ENCODE results near the gene CDH12. TPM values are rescaled to one million over a fixed set of nuclear protein-coding genes. Genes with fewer than 3 reads are reported as not detected.

CDH12 gene
- total and polyA plus RNA-seq, 10 of the 15 experiments (the other 5 are each of a cell fraction or from before 2014, with no cell fraction given): 0.03 to 0.16 TPM; not detected in 8

- ChIA-PET CTCF (interaction anchor here (1.2 kb wide), 1 partner anchor 24 kb away, joined by 3 read pairs; no protein-coding TSS in a partner anchor), RAD21 (ENCODE audit: unreplicated experiment) (no interaction called here), SMC1A (ENCODE audit: uncharacterized antibody, unreplicated experiment) (no interaction called here), POLR2A (no interaction called here)
- 1% methylated on average over 4 of the region's 4 CpGs for WGBS (ENCODE audit: insufficient coverage, insufficient replicate concordance, low lambda C conversion rate, missing lambda C conversion rate)
- ATAC-seq: no peak
- TF ChIP-seq KDM1A (IDR thresholded peaks at IDR 0.05; ENCODE audit: borderline replicate concordance) (no peak), TCF12 (IDR thresholded peaks at IDR 0.05; ENCODE audit: low read depth, low read length) (no peak), CUX1 (IDR thresholded peaks at IDR 0.05; ENCODE audit: insufficient replicate concordance, low read depth, low read length) (no peak), MYB (IDR thresholded peaks at IDR 0.05; ENCODE audit: borderline replicate concordance, low read depth, low read length) (no peak), NBN (IDR thresholded peaks at IDR 0.05) (no peak), TBL1XR1 (IDR thresholded peaks at IDR 0.05; ENCODE audit: low read depth, low read length) (no peak), PKNOX1 (IDR thresholded peaks at IDR 0.05) (no peak), LARP7 (IDR thresholded peaks at IDR 0.05) (no peak), HSF1 (IDR thresholded peaks at IDR 0.05; ENCODE audit: low read depth, low read length) (no peak), WRNIP1 (IDR thresholded peaks at IDR 0.05; ENCODE audit: borderline replicate concordance, low read depth, low read length) (no peak)
- Histone ChIP-seq H3K4me1 (ENCODE audit: control insufficient read depth, insufficient read depth, low read length) (no peaks in the 10 kb centered on the region), H3K4me2 (ENCODE audit: control insufficient read depth, insufficient read depth) (no peak overlapping the region), H3K4me3 (no peak overlapping the region), H3K79me2 (ENCODE audit: control insufficient read depth, insufficient read depth, low read length) (no peaks in the 10 kb centered on the region), H3K36me3 (ENCODE audit: control insufficient read depth in 2 of 2, insufficient read depth in 2 of 2, low read length in 1 of 2) (no peaks in the 10 kb centered on the region), H4K20me1 (ENCODE audit: control insufficient read depth, insufficient read depth) (no peaks in the 10 kb centered on the region), H3K27me3 (replicated peaks in 1 of 2; ENCODE audit: control insufficient read depth in 2 of 2, insufficient read depth in 2 of 2, low read length in 1 of 2) (no peaks in the 10 kb centered on the region), H3K9me3 (replicated peaks; ENCODE audit: control insufficient read depth, insufficient read depth, low read length) (no peaks in the 10 kb centered on the region), H3K9ac (ENCODE audit: control insufficient read depth, insufficient read depth, low read length) (no peak overlapping the region), H3K27ac (ENCODE audit: control insufficient read depth, insufficient read depth) (no peak overlapping the region), H2AFZ (ENCODE audit: control insufficient read depth, low read depth, low read length) (no peak overlapping the region)
- in situ Hi-C loops (cut with MboI) (no loop called here), intact Hi-C loops (cut with micrococcal nuclease; ENCODE audit: unreplicated experiment) (no loop called here)
- BruUV-seq (replicated peaks): no TSS peak
- no peak for FAIRE-seq
- no peak for DNase-seq (ENCODE audit: low read depth, low spot score)
Observed at GRCh38 chr5:22531986-22532385, 321.2 kb downstream of the CDH12 start.

Measured in GM12878 (cell line).